Activated CD8-positive, alpha-beta memory T cell treated with anti-CD3 and anti-CD28 coated beads for 1 hour (primary cell): ENCODE measurements around the gene UNKL.

Experiments used
- DNase-seq, 2 donors: peaks; one replicate each; pipeline ENCODE4 v3.0.0-alpha.2; 2020; ENCODE audit warnings: low read depth in 1 of 2; ENCODE audit errors: extremely low read depth in 1 of 2

UNKL gene

GRCh38 chr16:1407753-1408152 is 6.8 kb downstream of the UNKL start:
- no peak for DNase-seq

GRCh38 chr16:1403733-1404132 is 10.8 kb downstream of the UNKL start:
- no peak for DNase-seq

GRCh38 chr16:1403036-1403435 is 11.5 kb downstream of the UNKL start:
- DNase-seq = no peak

DNA sequence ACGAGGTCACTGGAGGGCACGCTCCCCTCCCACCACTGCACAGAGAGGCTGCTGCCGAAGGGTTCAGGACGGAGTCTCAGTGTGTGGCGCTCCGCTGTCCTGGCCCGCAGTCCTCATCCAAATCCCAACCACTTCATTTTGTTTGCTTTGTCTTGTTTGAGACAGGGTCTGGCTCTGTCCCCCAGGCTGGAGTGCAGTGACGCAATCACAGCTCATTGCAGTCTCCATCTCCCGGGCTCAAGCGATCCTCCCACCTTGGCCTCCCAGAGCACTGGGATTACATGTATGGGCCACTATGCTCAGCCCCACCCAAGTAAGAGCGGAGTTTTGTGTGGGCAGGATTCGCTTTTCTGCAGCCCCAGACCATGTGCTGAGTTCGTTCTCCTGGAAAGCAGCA is 12.7 kb downstream of the UNKL start:
- no peak for DNase-seq

- DNase-seq = no peak
These were observed 13.3 kb downstream of the UNKL start for GRCh38 chr16:1401061-1401757.

- DNase-seq = no peak
These were observed 15.5 kb downstream of the UNKL start for GRCh38 chr16:1398826-1399581.

DNA sequence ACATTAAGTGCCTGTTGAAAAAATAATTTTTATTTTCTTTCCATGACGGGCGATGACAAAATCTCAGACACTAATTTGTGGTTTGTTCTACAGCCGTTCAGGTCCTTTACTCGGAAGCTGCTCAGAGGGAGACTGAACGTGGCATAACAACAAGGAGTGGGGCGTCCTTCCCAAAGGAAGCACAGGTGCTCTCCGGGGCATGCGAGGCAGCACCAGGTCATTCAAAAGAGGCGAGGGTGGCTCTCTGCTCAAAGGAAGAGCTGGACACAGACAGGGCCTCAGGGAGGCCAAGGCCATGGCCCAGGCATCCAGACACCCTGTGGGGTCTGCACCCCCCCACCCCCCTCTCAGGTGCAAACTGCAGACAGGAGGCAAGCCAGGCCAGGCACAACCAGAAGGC is 16.2 kb downstream of the UNKL start:
- DNase-seq = no peak

GRCh38 chr16:1397779-1398178 is 16.7 kb downstream of the UNKL start:
- no peak for DNase-seq

DNA sequence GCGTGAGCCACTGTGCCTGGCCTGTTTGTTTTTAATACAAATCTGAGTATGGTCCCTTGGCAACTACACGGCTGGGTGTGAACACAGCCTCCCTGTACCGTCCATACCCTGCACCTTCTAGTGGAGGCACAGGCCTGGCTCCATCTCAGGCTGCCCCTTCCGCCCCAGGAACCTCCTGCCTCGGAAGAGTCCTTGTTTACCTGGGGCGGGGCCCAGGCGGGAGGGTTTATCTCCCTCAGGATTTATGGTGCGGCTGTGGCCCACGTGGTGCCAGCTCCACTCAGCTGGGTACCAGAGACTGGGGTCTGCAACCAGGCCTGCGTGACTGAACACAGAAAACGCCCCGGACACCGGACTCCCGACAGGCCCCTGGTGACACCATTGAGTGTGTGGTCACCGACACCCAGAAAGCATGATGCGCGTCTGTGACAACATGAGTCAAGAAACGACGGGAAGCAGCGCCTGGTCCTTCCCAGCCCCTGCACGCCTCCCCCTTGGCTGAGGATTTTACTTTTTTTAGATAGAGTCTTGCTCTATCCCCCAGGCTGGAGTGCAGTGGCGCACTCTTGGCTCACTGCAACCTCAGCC is 19.0 kb downstream of the UNKL start:
- DNase-seq = no peak

GRCh38 chr16:1394367-1394951 is 20.0 kb downstream of the UNKL start:
- no peak for DNase-seq

- DNase-seq = no peak
These were observed 20.8 kb downstream of the UNKL start for GRCh38 chr16:1393613-1394176.

GRCh38 chr16:1392826-1393225 is 21.7 kb downstream of the UNKL start:
- DNase-seq = no peak

DNA sequence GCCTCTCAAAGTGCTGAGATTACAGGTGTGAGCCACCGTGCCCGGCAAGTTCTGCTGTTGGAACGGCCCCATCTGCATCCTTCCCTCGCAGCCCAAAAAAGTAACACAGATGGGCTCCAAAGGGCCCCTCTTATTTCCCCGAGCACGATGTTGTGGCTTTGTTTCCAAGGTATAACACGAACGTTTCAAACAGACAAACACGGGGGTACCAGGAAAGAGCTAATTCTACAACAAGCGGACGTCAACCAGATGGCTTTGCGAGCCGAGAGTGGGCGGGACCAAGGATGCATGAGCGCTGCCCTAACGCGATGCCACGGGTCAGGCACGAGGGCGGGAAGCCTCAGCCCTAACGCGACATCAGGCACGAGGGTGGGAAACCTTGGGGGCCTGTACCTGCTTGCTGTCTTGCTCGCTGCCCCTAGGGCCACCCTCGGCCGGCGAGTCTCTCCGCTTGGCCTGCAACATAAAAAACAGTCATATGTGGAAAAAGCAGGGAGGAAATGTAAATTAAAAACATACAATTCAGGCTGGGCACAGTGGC is 24.2 kb downstream of the UNKL start:
- DNase-seq = no peak

- DNase-seq = no peak
These were observed 24.7 kb downstream of the UNKL start for GRCh38 chr16:1389762-1390161.

GRCh38 chr16:1387331-1387730 is 27.2 kb downstream of the UNKL start:
- DNase-seq = no peak

- no peak for DNase-seq
These were observed 29.3 kb downstream of the UNKL start for GRCh38 chr16:1385232-1385631.

GRCh38 chr16:1383556-1383955 is 30.9 kb downstream of the UNKL start:
- DNase-seq = no peak

DNA sequence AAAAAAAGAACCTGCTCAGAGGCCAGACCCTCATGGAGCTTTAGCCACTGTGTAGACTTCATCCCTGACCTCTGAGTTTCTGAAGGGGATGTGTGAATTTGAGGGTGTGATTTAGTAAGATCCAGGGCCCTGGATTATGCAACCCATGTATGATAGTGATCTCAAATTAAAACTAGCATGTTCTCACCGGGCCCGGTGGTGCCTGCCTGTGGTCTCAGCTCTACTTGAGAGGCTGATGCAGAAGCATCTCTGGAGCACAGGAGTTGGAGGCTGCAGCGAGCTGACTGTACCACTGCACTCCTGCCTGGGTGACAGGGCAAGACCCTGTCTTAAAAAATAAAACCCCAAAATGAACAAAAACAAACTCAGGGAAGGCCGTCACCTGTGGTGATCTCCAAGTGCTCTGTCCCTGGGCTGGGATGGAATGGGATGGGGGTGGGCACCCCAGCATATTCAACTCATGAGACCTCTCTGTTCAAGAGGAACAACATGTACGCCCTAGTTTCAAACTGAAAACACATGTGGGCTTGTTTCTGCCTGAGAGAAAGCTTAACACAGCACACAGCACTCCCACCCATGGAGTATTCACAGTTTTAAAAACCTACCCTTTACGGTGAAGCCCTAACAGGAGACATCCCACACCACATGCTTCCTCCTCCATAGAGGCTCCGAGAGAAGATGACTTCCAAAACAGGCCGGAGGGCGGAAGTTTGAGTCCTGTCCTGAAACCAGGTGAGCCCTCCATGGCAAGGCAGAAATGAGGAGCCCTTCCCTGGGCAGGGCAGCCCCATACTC is 32.7 kb downstream of the UNKL start:
- no peak for DNase-seq

DNA sequence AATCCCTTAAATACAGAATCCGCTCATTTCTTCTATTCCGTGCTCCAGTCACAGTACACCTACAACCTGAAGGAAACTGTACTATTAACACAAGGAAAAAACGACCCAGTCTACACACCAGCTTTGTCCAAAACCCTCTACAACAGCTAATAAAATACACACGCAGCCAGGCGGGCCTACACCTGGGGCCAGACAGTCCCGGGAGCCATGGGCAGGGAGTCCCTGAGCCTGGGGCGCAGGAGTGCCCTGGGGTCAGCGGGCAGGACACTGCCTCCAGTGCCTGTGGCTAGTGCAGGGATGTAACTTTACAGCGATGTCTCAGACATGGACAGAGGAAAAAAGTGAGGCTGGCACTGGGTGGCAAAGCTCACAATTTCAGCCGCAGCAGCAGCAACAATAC is 34.3 kb downstream of the UNKL start:
- no peak for DNase-seq

DNA sequence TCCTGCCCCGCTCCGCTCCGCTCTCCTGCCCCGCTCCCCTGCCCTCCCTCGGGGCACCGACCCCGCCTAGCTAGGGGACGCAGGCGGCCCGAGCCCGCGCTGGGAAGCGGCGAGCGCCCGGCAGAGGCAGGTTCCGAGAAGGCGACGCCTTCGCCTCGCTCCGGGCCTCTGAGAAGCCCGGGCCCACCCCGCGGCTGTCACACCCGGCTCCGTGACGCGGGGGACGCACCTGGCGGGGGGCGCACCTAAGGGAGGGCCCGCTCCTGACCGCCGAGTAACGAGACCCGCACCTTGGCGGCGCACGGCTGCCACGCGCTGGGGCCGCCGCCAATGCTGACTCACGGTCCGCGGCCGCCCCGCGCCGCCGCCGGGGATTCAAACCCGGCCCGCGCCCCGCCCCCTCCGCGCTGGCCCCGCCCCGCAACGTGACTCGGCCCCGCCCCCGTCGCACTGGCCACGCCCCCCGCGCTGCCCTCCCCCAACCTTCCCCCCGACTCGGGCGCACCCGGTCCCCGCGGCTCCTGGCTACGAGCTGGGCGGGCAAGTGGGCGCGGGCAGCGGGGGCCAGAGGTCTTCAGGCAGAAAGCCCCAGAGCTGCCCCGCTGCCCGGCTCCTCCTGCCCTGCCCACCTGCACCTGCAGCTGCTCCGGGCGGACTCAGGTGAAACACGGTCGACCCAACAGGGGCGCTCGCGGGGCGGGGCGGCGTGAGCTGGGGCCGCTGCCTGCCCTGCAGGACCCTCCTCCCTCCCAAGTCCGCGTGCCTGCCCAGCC is 35.0 kb downstream of the UNKL start:
- peak in 1 of 2 donors; percentile 58 for DNase-seq
